Neural cell (in vitro differentiated cells): Measurements from ENCODE around the gene FXYD1. TPM values are rescaled to one million over a fixed set of nuclear protein-coding genes. Genes with fewer than 3 reads are reported as not detected.

Experiments used
- H2AFZ ChIP-seq: fragments of 200-600, 300-800 bp; sonication (generic), shearing (Covaris generic); 2 replicates; pipeline ENCODE4 v1.6.0; 2014; ENCODE audit warnings: low read depth, mild to moderate bottlenecking, antibody characterized with exemption, low read length, moderate library complexity
- H3F3A ChIP-seq: fragments of 200-600 bp; shearing (Covaris generic); 2 replicates; pipeline ENCODE4 v1.6.1; 2016; ENCODE audit warnings: mild to moderate bottlenecking, moderate library complexity, mixed read lengths, antibody characterized with exemption, low read length; ENCODE audit not compliant: insufficient read depth, poor library complexity, severe bottlenecking
- H3K27ac ChIP-seq: fragments of 200-600, 300-800 bp; sonication (generic), shearing (Covaris generic); 2 replicates; pipeline ENCODE4 v1.5.1; 2014; ENCODE audit warnings: mild to moderate bottlenecking, low read length, moderate library complexity
- H3K27me3 ChIP-seq: fragments of 300-800, 200-600 bp; sonication (generic), shearing (Covaris generic); 2 replicates; pipeline ENCODE4 v1.6.0; 2014; ENCODE audit warnings: mild to moderate bottlenecking, low read depth, low read length, moderate library complexity; ENCODE audit not compliant: insufficient read depth
- H3K36me3 ChIP-seq: fragments of 300-800, 200-600 bp; sonication (generic), shearing (Covaris generic); 2 replicates; pipeline ENCODE4 v1.5.1; 2014; ENCODE audit warnings: mild to moderate bottlenecking, antibody characterized with exemption, low read length, moderate library complexity; ENCODE audit not compliant: insufficient read depth
- H3K4me2 ChIP-seq: fragments of 300-800, 200-600 bp; sonication (generic), shearing (Covaris generic); 2 replicates; pipeline ENCODE4 v1.6.0; 2014; ENCODE audit warnings: mild to moderate bottlenecking, low read length
- H3K4me3 ChIP-seq: fragments of 300-800, 200-600 bp; sonication (generic), shearing (Covaris generic); 2 replicates; pipeline ENCODE4 v1.5.1; 2014; ENCODE audit warnings: mild to moderate bottlenecking, low read length, moderate library complexity
- H3K79me2 ChIP-seq: fragments of 200-600 bp; shearing (Covaris generic); replicated peaks from 2 replicates; pipeline ENCODE4 v1.6.0; 2014; ENCODE audit warnings: mild to moderate bottlenecking, low read length, moderate library complexity; ENCODE audit not compliant: insufficient read depth
- H3K9ac ChIP-seq: fragments of 300-800, 200-600 bp; sonication (generic), shearing (Covaris generic); 2 replicates; pipeline ENCODE4 v1.6.1; 2016; ENCODE audit warnings: mild to moderate bottlenecking, low read length, mixed read lengths
- H3K9me2 ChIP-seq: fragments of 200-600 bp; shearing (Covaris generic); 2 replicates; pipeline ENCODE4 v1.6.1; 2016; ENCODE audit warnings: mild to moderate bottlenecking, low read length, mixed read lengths; ENCODE audit not compliant: insufficient read depth
- H3K9me3 ChIP-seq: fragments of 200-600, 300-800 bp; sonication (generic), shearing (Covaris generic); 2 replicates; pipeline ENCODE4 v1.6.1; 2016; ENCODE audit warnings: mild to moderate bottlenecking, mixed run types, low read length, moderate library complexity, mixed read lengths
- H4K20me1 ChIP-seq: fragments of 200-600 bp; shearing (Covaris generic); 2 replicates; pipeline ENCODE4 v1.6.1; 2016; ENCODE audit warnings: mild to moderate bottlenecking, mixed run types; ENCODE audit not compliant: insufficient read depth
- EP300 ChIP-seq: fragments of 450-650 bp; conservative IDR thresholded peaks from 2 replicates; pipeline ENCODE4 v1.6.1; 2014; ENCODE audit warnings: antibody characterized with exemption, mild to moderate bottlenecking, moderate library complexity; ENCODE audit not compliant: poor library complexity, severe bottlenecking
- EZH2 ChIP-seq: fragments of 200-600, 300-800 bp; shearing (Covaris generic), sonication (generic); IDR thresholded peaks from 2 replicates; pipeline ENCODE4 v1.6.1; 2014; ENCODE audit warnings: antibody characterized with exemption, low read length, borderline replicate concordance, mild to moderate bottlenecking; ENCODE audit not compliant: insufficient read depth, poor library complexity, severe bottlenecking
- MXI1 ChIP-seq: fragments of 450-650 bp; conservative IDR thresholded peaks from 2 replicates; pipeline ENCODE4 v1.6.1; 2014; ENCODE audit warnings: antibody characterized with exemption, mild to moderate bottlenecking; ENCODE audit not compliant: poor library complexity, severe bottlenecking
- POLR2AphosphoS5 ChIP-seq: IDR thresholded peaks from 2 replicates; pipeline ENCODE4 v1.6.1; 2012
- RAD21 ChIP-seq: fragments of 450-650 bp; conservative IDR thresholded peaks from 2 replicates; pipeline ENCODE4 v1.6.1; 2014; ENCODE audit warnings: antibody characterized with exemption, mild to moderate bottlenecking, moderate library complexity
- SMC3 ChIP-seq: fragments of 450-650 bp; conservative IDR thresholded peaks from 2 replicates; pipeline ENCODE4 v1.6.1; 2014; ENCODE audit warnings: antibody characterized with exemption, mild to moderate bottlenecking, moderate library complexity; ENCODE audit not compliant: poor library complexity
- TAF1 ChIP-seq: IDR thresholded peaks from 2 replicates; pipeline ENCODE4 v1.6.1; 2012; ENCODE audit warnings: low read depth
- polyA plus RNA-seq: library from polyadenylated mRNA; depleted of rRNA; stranded (reverse); fragments of >200 nt; gene quantifications from 2 replicates; pipeline ENCODE4 v1.2.3, GENCODE V29; 2014
- TF ChIP-seq, protein P1 (sequence below): fragments of 450-650 bp; IDR thresholded peaks from 2 replicates; pipeline ENCODE4 v1.5.1; 2014; ENCODE audit warnings: antibody characterized with exemption, mild to moderate bottlenecking, moderate library complexity; ENCODE audit not compliant: poor library complexity, severe bottlenecking
- TF ChIP-seq, protein P2 (sequence below): IDR thresholded peaks from 2 replicates; pipeline ENCODE4 v1.6.1; 2012; ENCODE audit warnings: borderline replicate concordance

The FXYD1 gene
- polyA plus RNA-seq, 1 donor from 2014 or later: not detected

DNA sequence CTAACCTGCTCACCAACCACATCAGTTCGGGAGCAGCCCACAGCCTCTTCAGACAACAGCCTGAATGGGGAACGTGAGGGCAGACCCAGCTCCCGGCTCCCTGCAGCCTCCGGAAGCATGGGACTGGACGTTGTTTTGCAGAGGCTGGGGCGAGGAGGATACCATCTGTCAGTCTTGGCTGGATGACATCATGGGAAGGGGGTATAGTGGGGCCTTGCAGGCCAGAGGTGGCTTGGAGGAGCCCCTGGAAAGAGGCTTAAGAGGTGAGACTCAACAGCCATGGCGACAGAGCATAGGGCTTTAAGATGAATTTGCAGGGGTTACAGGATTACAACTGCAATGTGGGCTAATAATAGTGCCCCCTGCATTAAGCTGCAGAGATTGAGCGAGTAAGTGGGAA, 21.5 kb upstream of the FXYD1 start:
- Histone ChIP-seq H3K9me2 (no peaks in the 10 kb centered on the region), H3K36me3 (no peaks in the 10 kb centered on the region), H3K4me2 (no peak overlapping the region), H3K9ac (no peak overlapping the region), H3F3A (no peaks in the 10 kb centered on the region), H2AFZ (no peak overlapping the region), H4K20me1 (no peaks in the 10 kb centered on the region), H3K4me3 (no peak overlapping the region), H3K9me3 (no peaks in the 10 kb centered on the region), H3K27me3 (no peaks in the 10 kb centered on the region), H3K27ac (no peak overlapping the region), H3K79me2 (no peaks in the 10 kb centered on the region)
- TF ChIP-seq RAD21: no peak
- TF ChIP-seq POLR2AphosphoS5: no peak
- no peak for TF ChIP-seq EZH2
- no peak for TF ChIP-seq SMC3
- TF ChIP-seq TAF1: no peak
- TF ChIP-seq MXI1: no peak
- TF ChIP-seq, protein P1, sequence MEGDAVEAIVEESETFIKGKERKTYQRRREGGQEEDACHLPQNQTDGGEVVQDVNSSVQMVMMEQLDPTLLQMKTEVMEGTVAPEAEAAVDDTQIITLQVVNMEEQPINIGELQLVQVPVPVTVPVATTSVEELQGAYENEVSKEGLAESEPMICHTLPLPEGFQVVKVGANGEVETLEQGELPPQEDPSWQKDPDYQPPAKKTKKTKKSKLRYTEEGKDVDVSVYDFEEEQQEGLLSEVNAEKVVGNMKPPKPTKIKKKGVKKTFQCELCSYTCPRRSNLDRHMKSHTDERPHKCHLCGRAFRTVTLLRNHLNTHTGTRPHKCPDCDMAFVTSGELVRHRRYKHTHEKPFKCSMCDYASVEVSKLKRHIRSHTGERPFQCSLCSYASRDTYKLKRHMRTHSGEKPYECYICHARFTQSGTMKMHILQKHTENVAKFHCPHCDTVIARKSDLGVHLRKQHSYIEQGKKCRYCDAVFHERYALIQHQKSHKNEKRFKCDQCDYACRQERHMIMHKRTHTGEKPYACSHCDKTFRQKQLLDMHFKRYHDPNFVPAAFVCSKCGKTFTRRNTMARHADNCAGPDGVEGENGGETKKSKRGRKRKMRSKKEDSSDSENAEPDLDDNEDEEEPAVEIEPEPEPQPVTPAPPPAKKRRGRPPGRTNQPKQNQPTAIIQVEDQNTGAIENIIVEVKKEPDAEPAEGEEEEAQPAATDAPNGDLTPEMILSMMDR: no peak
- TF ChIP-seq EP300: no peak
- TF ChIP-seq, protein P2, sequence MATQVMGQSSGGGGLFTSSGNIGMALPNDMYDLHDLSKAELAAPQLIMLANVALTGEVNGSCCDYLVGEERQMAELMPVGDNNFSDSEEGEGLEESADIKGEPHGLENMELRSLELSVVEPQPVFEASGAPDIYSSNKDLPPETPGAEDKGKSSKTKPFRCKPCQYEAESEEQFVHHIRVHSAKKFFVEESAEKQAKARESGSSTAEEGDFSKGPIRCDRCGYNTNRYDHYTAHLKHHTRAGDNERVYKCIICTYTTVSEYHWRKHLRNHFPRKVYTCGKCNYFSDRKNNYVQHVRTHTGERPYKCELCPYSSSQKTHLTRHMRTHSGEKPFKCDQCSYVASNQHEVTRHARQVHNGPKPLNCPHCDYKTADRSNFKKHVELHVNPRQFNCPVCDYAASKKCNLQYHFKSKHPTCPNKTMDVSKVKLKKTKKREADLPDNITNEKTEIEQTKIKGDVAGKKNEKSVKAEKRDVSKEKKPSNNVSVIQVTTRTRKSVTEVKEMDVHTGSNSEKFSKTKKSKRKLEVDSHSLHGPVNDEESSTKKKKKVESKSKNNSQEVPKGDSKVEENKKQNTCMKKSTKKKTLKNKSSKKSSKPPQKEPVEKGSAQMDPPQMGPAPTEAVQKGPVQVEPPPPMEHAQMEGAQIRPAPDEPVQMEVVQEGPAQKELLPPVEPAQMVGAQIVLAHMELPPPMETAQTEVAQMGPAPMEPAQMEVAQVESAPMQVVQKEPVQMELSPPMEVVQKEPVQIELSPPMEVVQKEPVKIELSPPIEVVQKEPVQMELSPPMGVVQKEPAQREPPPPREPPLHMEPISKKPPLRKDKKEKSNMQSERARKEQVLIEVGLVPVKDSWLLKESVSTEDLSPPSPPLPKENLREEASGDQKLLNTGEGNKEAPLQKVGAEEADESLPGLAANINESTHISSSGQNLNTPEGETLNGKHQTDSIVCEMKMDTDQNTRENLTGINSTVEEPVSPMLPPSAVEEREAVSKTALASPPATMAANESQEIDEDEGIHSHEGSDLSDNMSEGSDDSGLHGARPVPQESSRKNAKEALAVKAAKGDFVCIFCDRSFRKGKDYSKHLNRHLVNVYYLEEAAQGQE: no peak

DNA sequence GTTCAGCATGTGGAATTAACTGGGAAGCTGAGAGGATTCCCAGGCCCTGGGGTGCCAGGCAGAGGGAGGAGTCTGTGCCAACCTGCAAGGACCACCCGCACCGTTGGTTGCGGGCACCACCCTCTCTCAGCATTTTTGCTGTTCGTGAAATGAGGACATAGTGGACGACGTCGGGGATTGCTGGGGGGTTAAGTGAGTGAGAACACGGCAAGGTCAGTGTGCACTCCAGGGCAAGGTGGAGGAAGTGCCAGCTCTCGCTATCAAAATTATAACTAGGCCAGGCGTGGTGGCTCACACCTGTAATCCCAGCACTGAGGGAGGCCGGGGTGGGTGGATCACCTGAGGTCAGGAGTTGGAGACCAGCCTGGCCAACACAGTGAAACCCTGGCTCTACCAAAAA, 20.8 kb upstream of the FXYD1 start:
- Histone ChIP-seq H2AFZ (no peak overlapping the region), H3K27ac (no peak overlapping the region), H4K20me1 (no peaks in the 10 kb centered on the region), H3K9ac (no peak overlapping the region), H3K4me3 (no peak overlapping the region), H3K79me2 (no peaks in the 10 kb centered on the region), H3K9me2 (no peaks in the 10 kb centered on the region), H3F3A (no peaks in the 10 kb centered on the region), H3K36me3 (no peaks in the 10 kb centered on the region), H3K4me2 (no peak overlapping the region), H3K27me3 (no peaks in the 10 kb centered on the region), H3K9me3 (no peaks in the 10 kb centered on the region)
- no peak for TF ChIP-seq TAF1
- TF ChIP-seq SMC3: no peak
- TF ChIP-seq EZH2: no peak
- TF ChIP-seq, protein P2: no peak
